HepG2 (cell line): ENCODE results near the gene HSD17B8. TPM values are rescaled to one million over a fixed set of nuclear protein-coding genes. Genes with fewer than 3 reads are reported as not detected.

Experiments
- GLI4 ChIP-seq: sonication (generic); formaldehyde crosslinking; IDR thresholded peaks from 2 replicates; pipeline ENCODE4 v1.5.1; 2020; ENCODE audit warnings: missing genetic modification reagents, mild to moderate bottlenecking, moderate library complexity, borderline replicate concordance
- MAF1 ChIP-seq: sonication (generic); formaldehyde crosslinking; IDR thresholded peaks from 2 replicates; pipeline ENCODE4 v1.5.0; 2020; ENCODE audit warnings: missing genetic modification reagents, borderline replicate concordance
- MTA3 ChIP-seq: sonication (generic); formaldehyde crosslinking; IDR thresholded peaks from 2 replicates; pipeline ENCODE4 v1.4.0; 2020; ENCODE audit warnings: missing genetic modification reagents
- PAX8 ChIP-seq: sonication (generic); formaldehyde crosslinking; IDR thresholded peaks from 2 replicates; pipeline ENCODE4 v1.8.0; 2022; ENCODE audit warnings: mild to moderate bottlenecking, missing genetic modification reagents, borderline replicate concordance
- RCOR2 ChIP-seq: IDR thresholded peaks from 2 replicates; pipeline ENCODE4 v1.6.1; 2016; ENCODE audit warnings: missing biosample characterization, missing genetic modification reagents
- TGIF2 ChIP-seq: IDR thresholded peaks from 2 replicates; pipeline ENCODE4 v1.6.1; 2016; ENCODE audit warnings: control low read depth, missing compliant biosample characterization
- YEATS2 ChIP-seq: sonication (generic); formaldehyde crosslinking; IDR thresholded peaks from 2 replicates; pipeline ENCODE4 v1.4.0; 2020; ENCODE audit warnings: missing genetic modification reagents, borderline replicate concordance
- ZNF251 ChIP-seq: sonication (generic); formaldehyde crosslinking; IDR thresholded peaks from 2 replicates; pipeline ENCODE4 v1.9.0; 2021; ENCODE audit warnings: mild to moderate bottlenecking, missing genetic modification reagents
- ZNF496 ChIP-seq: sonication (generic); formaldehyde crosslinking; IDR thresholded peaks from 2 replicates; pipeline ENCODE4 v1.8.1; 2023; ENCODE audit warnings: mild to moderate bottlenecking, moderate library complexity, missing genetic modification reagents; ENCODE audit not compliant: insufficient replicate concordance
- polyA plus RNA-seq, 8 experiments: library from polyadenylated mRNA; depleted of rRNA in 3 of 8; stranded (reverse) in 7 of 8; unstranded in 1 of 8; fragments of >200 nt; fragmentation: Illumina TruSeq in 4 of 8; extraction: Trizol in 4 of 8; gene quantifications; 2 replicates each; pipeline versions ENCODE4 v1.2.1 to v1.2.3, GENCODE V29; 2011 to 2016; ENCODE audit warnings: low read depth in 4 of 8, missing spikeins in 1 of 8, mixed read lengths in 1 of 8; ENCODE audit not compliant: insufficient read depth in 1 of 8
- total RNA-seq, 5 experiments: library from RNA; depleted of rRNA; stranded (reverse); fragments of >200 nt; fragmentation: Illumina TruSeq; extraction: Trizol; gene quantifications; 2 replicates each; pipeline ENCODE4 v1.2.3, GENCODE V29; 2016; ENCODE audit warnings: low read depth in 1 of 5
- TF ChIP-seq, protein P1 (sequence below), 2 experiments: sonication (generic) in 1 of 2; formaldehyde crosslinking in 1 of 2; IDR thresholded peaks; 2 replicates each; pipeline versions ENCODE4 v1.6.1 to v1.9.0; 2014 to 2022; ENCODE audit warnings: antibody characterized with exemption in 1 of 2, borderline replicate concordance in 1 of 2, inconsistent platforms in 1 of 2, low read depth in 1 of 2, missing genetic modification reagents in 1 of 2
- TF ChIP-seq, protein P2 (sequence below): sonication (generic); formaldehyde crosslinking; IDR thresholded peaks from 2 replicates; pipeline ENCODE4 v1.4.0; 2020; ENCODE audit warnings: mild to moderate bottlenecking, low read depth, missing genetic modification reagents
- TF ChIP-seq, protein P3 (sequence below): sonication (generic); formaldehyde crosslinking; IDR thresholded peaks from 2 replicates; pipeline ENCODE4 v1.4.0; 2020; ENCODE audit warnings: mild to moderate bottlenecking, missing genetic modification reagents
- TF ChIP-seq, protein P4 (sequence below): IDR thresholded peaks from 2 replicates; pipeline ENCODE4 v1.6.1; 2016; ENCODE audit warnings: low read depth, missing genetic modification reagents, missing compliant biosample characterization

Gene HSD17B8
- total and polyA plus RNA-seq, 2 of the 13 experiments (the other 11 are each of a cell fraction or from before 2014, with no cell fraction given): 12.6 to 20.1 TPM

DNA sequence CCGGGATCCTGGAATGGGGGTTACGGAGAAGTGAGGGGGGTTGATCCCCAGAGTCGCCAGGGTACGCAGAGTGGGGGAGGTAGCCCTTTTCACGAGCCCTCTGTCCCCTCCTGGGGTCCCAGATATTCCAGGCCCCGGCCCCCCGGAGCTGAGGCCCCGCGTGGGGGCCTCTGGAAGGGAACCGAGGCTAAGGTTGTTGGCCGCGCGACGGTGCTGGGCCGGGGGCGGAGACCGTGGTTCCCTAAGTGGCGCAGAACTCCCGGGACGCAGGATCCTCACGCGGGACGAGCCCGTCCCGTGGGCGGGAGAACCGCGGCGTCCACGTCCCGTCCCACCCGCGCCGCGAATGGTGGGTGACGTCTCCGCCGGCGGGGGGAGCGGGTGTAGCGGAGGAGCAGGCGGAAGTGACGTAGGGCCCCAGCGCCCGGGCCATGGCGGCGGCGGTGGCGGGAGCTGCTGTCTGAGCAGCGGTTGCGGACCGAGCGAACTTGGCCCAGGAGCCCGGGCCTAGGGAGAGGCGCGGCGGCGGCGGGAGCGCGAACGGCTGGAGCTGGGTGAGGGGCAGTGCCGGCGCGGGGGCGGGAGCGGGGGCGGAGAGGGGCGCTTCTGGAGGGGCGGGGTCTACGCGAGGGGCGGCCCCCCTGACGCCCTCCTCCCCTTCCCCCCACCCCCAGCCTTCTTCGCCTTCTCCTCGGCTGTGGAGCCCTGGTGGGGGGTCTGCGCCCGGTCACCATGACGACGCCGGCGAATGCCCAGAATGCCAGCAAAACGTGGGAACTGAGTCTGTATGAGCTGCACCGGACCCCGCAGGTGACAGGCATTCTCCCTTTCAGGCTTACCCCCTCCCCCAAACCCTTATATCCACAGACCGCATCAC is 3.9 kb downstream of the HSD17B8 start, which contains the start of gene RING1 (continued):
- TF ChIP-seq, protein P1, sequence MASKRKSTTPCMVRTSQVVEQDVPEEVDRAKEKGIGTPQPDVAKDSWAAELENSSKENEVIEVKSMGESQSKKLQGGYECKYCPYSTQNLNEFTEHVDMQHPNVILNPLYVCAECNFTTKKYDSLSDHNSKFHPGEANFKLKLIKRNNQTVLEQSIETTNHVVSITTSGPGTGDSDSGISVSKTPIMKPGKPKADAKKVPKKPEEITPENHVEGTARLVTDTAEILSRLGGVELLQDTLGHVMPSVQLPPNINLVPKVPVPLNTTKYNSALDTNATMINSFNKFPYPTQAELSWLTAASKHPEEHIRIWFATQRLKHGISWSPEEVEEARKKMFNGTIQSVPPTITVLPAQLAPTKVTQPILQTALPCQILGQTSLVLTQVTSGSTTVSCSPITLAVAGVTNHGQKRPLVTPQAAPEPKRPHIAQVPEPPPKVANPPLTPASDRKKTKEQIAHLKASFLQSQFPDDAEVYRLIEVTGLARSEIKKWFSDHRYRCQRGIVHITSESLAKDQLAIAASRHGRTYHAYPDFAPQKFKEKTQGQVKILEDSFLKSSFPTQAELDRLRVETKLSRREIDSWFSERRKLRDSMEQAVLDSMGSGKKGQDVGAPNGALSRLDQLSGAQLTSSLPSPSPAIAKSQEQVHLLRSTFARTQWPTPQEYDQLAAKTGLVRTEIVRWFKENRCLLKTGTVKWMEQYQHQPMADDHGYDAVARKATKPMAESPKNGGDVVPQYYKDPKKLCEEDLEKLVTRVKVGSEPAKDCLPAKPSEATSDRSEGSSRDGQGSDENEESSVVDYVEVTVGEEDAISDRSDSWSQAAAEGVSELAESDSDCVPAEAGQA (IDR thresholded peaks at IDR 0.05; ENCODE audit: low read depth): peak; percentile 92
- TF ChIP-seq, protein P1 (CRISPR knock-in tag; IDR thresholded peaks at IDR 0.05; ENCODE audit: borderline replicate concordance): no peak
- TF ChIP-seq PAX8 (CRISPR knock-in tag): 0 out of 2 replicates have a peak, but pooled peaks have one; percentile 44
- no peak; the same call in 1 of the 2 replicates for TF ChIP-seq MAF1 (CRISPR knock-in tag)
- no peak for TF ChIP-seq ZNF496
- TF ChIP-seq YEATS2: peak; percentile 38; the same call in 1 of the 2 replicates
- TF ChIP-seq RCOR2 (CRISPR knock-in tag): no peak
- TF ChIP-seq, protein P2, sequence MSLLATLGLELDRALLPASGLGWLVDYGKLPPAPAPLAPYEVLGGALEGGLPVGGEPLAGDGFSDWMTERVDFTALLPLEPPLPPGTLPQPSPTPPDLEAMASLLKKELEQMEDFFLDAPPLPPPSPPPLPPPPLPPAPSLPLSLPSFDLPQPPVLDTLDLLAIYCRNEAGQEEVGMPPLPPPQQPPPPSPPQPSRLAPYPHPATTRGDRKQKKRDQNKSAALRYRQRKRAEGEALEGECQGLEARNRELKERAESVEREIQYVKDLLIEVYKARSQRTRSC: peak; percentile 41; the same call in 1 of the 2 replicates
- peak; percentile 85 for TF ChIP-seq TGIF2 (CRISPR knock-in tag)
- no peak for TF ChIP-seq ZNF251 (CRISPR knock-in tag)
- TF ChIP-seq, protein P3, sequence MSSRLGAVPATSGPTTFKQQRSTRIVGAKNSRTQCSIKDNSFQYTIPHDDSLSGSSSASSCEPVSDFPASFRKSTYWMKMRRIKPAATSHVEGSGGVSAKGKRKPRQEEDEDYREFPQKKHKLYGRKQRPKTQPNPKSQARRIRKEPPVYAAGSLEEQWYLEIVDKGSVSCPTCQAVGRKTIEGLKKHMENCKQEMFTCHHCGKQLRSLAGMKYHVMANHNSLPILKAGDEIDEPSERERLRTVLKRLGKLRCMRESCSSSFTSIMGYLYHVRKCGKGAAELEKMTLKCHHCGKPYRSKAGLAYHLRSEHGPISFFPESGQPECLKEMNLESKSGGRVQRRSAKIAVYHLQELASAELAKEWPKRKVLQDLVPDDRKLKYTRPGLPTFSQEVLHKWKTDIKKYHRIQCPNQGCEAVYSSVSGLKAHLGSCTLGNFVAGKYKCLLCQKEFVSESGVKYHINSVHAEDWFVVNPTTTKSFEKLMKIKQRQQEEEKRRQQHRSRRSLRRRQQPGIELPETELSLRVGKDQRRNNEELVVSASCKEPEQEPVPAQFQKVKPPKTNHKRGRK (CRISPR knock-in tag): no peak
- TF ChIP-seq, protein P4, sequence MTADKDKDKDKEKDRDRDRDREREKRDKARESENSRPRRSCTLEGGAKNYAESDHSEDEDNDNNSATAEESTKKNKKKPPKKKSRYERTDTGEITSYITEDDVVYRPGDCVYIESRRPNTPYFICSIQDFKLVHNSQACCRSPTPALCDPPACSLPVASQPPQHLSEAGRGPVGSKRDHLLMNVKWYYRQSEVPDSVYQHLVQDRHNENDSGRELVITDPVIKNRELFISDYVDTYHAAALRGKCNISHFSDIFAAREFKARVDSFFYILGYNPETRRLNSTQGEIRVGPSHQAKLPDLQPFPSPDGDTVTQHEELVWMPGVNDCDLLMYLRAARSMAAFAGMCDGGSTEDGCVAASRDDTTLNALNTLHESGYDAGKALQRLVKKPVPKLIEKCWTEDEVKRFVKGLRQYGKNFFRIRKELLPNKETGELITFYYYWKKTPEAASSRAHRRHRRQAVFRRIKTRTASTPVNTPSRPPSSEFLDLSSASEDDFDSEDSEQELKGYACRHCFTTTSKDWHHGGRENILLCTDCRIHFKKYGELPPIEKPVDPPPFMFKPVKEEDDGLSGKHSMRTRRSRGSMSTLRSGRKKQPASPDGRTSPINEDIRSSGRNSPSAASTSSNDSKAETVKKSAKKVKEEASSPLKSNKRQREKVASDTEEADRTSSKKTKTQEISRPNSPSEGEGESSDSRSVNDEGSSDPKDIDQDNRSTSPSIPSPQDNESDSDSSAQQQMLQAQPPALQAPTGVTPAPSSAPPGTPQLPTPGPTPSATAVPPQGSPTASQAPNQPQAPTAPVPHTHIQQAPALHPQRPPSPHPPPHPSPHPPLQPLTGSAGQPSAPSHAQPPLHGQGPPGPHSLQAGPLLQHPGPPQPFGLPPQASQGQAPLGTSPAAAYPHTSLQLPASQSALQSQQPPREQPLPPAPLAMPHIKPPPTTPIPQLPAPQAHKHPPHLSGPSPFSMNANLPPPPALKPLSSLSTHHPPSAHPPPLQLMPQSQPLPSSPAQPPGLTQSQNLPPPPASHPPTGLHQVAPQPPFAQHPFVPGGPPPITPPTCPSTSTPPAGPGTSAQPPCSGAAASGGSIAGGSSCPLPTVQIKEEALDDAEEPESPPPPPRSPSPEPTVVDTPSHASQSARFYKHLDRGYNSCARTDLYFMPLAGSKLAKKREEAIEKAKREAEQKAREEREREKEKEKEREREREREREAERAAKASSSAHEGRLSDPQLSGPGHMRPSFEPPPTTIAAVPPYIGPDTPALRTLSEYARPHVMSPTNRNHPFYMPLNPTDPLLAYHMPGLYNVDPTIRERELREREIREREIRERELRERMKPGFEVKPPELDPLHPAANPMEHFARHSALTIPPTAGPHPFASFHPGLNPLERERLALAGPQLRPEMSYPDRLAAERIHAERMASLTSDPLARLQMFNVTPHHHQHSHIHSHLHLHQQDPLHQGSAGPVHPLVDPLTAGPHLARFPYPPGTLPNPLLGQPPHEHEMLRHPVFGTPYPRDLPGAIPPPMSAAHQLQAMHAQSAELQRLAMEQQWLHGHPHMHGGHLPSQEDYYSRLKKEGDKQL (CRISPR knock-in tag): no peak
- TF ChIP-seq MTA3 (CRISPR knock-in tag): no peak
- TF ChIP-seq GLI4: no peak
